HepG2 (cell line): ENCODE measurements around the gene WNT2. TPM values are rescaled to one million over a fixed set of nuclear protein-coding genes. Genes with fewer than 3 reads are reported as not detected.
"Not testable (repeated sequence)": the region's sequence is repeated elsewhere in the genome, so short reads cannot be mapped to it uniquely, and the experiment has no call there.

Source experiments
- ATAC-seq: fragments of 200-7000 bp; cut with Tn5 transposase; 3 replicates; pipeline ENCODE4 v1.9.1; 2020; ENCODE audit warnings: mild to moderate bottlenecking, moderate library complexity
- BruUV-seq: library from RNA; stranded (reverse); fragments of 400-500 nt; replicated peaks from 2 replicates; lab custom pipeline; 2021; lab: Mats Ljungman, UMichigan
- CTCF ChIA-PET: fragments of 300-600 bp; formaldehyde crosslinking; extraction: SDS; loops from one replicate; lab custom pipeline; 2021; ENCODE audit warnings: low total read pairs, inconsistent platforms, low intra/inter-chr PET ratio; lab: Yijun Ruan, JAX
- POLR2A ChIA-PET: fragments of 350-600 bp; sonication (Branson Sonifier 250); formaldehyde crosslinking; loops from one replicate; lab custom pipeline; 2020; ENCODE audit warnings: antibody characterized with exemption, inconsistent platforms; lab: Yijun Ruan, JAX
- DNase-seq: peaks from one replicate; pipeline ENCODE4 v3.0.0-alpha.2; 2015; ENCODE audit warnings: low spot score
- FAIRE-seq: peaks from 3 replicates; lab custom pipeline; 2011; peaks lifted over from hg19 to GRCh38; lab: Jason Lieb, UNC
- H2AFZ ChIP-seq: one replicate; pipeline ENCODE4 v1.6.1; 2011; ENCODE audit warnings: low read length, inconsistent platforms
- H3K27ac ChIP-seq: fragments of 300-600 bp; 3 replicates; pipeline ENCODE4 v1.8.0; 2011; ENCODE audit warnings: mixed run types, mild to moderate bottlenecking, mixed read lengths, low read length, inconsistent platforms; ENCODE audit not compliant: insufficient read depth; ENCODE audit errors: extremely low read length
- H3K27me3 ChIP-seq, 2 experiments: fragments of 200-600 bp in 1 of 2; 2 replicates in 1 of 2; 3 replicates in 1 of 2; pipeline versions ENCODE4 v1.6.0 to v1.8.0; 2011; ENCODE audit warnings: low read length in 2 of 2, mild to moderate bottlenecking in 2 of 2, moderate library complexity in 2 of 2, inconsistent platforms in 1 of 2; ENCODE audit not compliant: insufficient read depth in 2 of 2, control insufficient read depth in 1 of 2
- H3K36me3 ChIP-seq, 2 experiments: fragments of 200-600 bp in 1 of 2; replicated peaks in 1 of 2; 2 replicates in 1 of 2; 3 replicates in 1 of 2; pipeline versions ENCODE4 v1.5.1 to v1.8.0; 2011; ENCODE audit warnings: low read length in 2 of 2, inconsistent platforms in 1 of 2; ENCODE audit not compliant: insufficient read depth in 2 of 2, control insufficient read depth in 1 of 2
- H3K4me1 ChIP-seq: 2 replicates; pipeline ENCODE4 v1.5.1; 2012; ENCODE audit warnings: low read length, inconsistent platforms; ENCODE audit not compliant: insufficient read depth
- H3K4me2 ChIP-seq: 2 replicates; pipeline ENCODE4 v1.6.0; 2011; ENCODE audit warnings: low read depth, low read length, inconsistent platforms
- H3K4me3 ChIP-seq, 3 experiments: fragments of 200-600 bp in 1 of 3; sonication (generic), shearing (Covaris generic) in 1 of 3; replicated peaks in 1 of 3; 2 replicates each; pipeline ENCODE4 v1.5.1; 2011 to 2016; ENCODE audit warnings: low read length in 3 of 3, inconsistent platforms in 2 of 3, low read depth in 2 of 3, mild to moderate bottlenecking in 2 of 3, control low read depth in 1 of 3, mixed read lengths in 1 of 3; ENCODE audit not compliant: insufficient read depth in 1 of 3
- H3K79me2 ChIP-seq: one replicate; pipeline ENCODE4 v1.6.1; 2011; ENCODE audit warnings: low read length, inconsistent platforms; ENCODE audit not compliant: insufficient read depth
- H3K9ac ChIP-seq: 2 replicates; pipeline ENCODE4 v1.6.0; 2011; ENCODE audit warnings: mild to moderate bottlenecking, low read depth, low read length, inconsistent platforms; ENCODE audit not compliant: insufficient read depth
- H3K9me3 ChIP-seq: 2 replicates; pipeline ENCODE4 v1.5.1; 2012; ENCODE audit warnings: mild to moderate bottlenecking, low read length
- H4K20me1 ChIP-seq: 2 replicates; pipeline ENCODE4 v1.6.0; 2011; ENCODE audit warnings: inconsistent platforms, mild to moderate bottlenecking, low read length, moderate library complexity; ENCODE audit not compliant: insufficient read depth
- ATF2 ChIP-seq: sonication (generic); formaldehyde crosslinking; IDR thresholded peaks from 2 replicates; pipeline ENCODE4 v1.4.0; 2020; ENCODE audit warnings: missing genetic modification reagents
- CBFB ChIP-seq: sonication (generic); formaldehyde crosslinking; IDR thresholded peaks from 2 replicates; pipeline ENCODE4 v1.4.0; 2020; ENCODE audit warnings: missing genetic modification reagents
- EZH2 ChIP-seq: conservative IDR thresholded peaks from 2 replicates; pipeline ENCODE4 v1.6.1; 2012; ENCODE audit warnings: mild to moderate bottlenecking, low read depth, low read length, moderate library complexity
- GATAD1 ChIP-seq: IDR thresholded peaks from 2 replicates; pipeline ENCODE4 v1.6.1; 2016; ENCODE audit warnings: missing genetic modification reagents, missing compliant biosample characterization
- HNF1A ChIP-seq, 2 experiments: sonication (generic) in 1 of 2; formaldehyde crosslinking in 1 of 2; IDR thresholded peaks; 2 replicates each; pipeline versions ENCODE4 v1.4.0 to v1.6.1; 2016 to 2020; ENCODE audit warnings: borderline replicate concordance in 1 of 2, low read depth in 1 of 2, mild to moderate bottlenecking in 1 of 2, missing genetic modification reagents in 1 of 2
- HNF4A ChIP-seq: sonication (generic); formaldehyde crosslinking; IDR thresholded peaks from 2 replicates; pipeline ENCODE4 v1.4.0; 2020; ENCODE audit warnings: missing genetic modification reagents
- MYC ChIP-seq: sonication (generic); formaldehyde crosslinking; IDR thresholded peaks from 2 replicates; pipeline ENCODE4 v1.9.0; 2021; ENCODE audit warnings: missing genetic modification reagents, borderline replicate concordance
- RARG ChIP-seq: sonication (generic); formaldehyde crosslinking; IDR thresholded peaks from 2 replicates; pipeline ENCODE4 v1.4.0; 2020; ENCODE audit warnings: low read depth, mild to moderate bottlenecking, missing genetic modification reagents
- SPEN ChIP-seq: sonication (generic); formaldehyde crosslinking; IDR thresholded peaks from 2 replicates; pipeline ENCODE4 v1.5.1; 2020; ENCODE audit warnings: low read depth, mild to moderate bottlenecking, missing genetic modification reagents
- ZFP37 ChIP-seq: sonication (generic); formaldehyde crosslinking; IDR thresholded peaks from 2 replicates; pipeline ENCODE4 v1.4.0; 2020; ENCODE audit warnings: missing genetic modification reagents, borderline replicate concordance
- ZNF773 ChIP-seq: sonication (generic); formaldehyde crosslinking; IDR thresholded peaks from 2 replicates; pipeline ENCODE4 v1.4.0; 2020; ENCODE audit warnings: missing genetic modification reagents, borderline replicate concordance
- ZNF841 ChIP-seq: sonication (generic); formaldehyde crosslinking; IDR thresholded peaks from 2 replicates; pipeline ENCODE4 v1.8.1; 2023; ENCODE audit warnings: missing genetic modification reagents, borderline replicate concordance
- WGBS: methylation state at CpG from one replicate; pipeline ENCODE4 v1.1.6; 2017; ENCODE audit warnings: low lambda C conversion rate; 5-methylcytosine and 5-hydroxymethylcytosine counted together
- in situ Hi-C: cut with HindIII; loops from 2 replicates; pipeline ENCODE4 v1.10.0; 2017; ENCODE audit warnings: low pct_unique_long_range_greater_than_20kb; ENCODE audit not compliant: extremely low pct_ligation_motif_present
- intact Hi-C: fragments of 100-400 bp; cut with micrococcal nuclease; formaldehyde crosslinking; loops from one replicate; pipeline ENCODE4 v1.10.0; 2022; ENCODE audit not compliant: unreplicated experiment
- polyA plus RNA-seq, 8 experiments: library from polyadenylated mRNA; depleted of rRNA in 3 of 8; stranded (reverse) in 7 of 8; unstranded in 1 of 8; fragments of >200 nt; fragmentation: Illumina TruSeq in 4 of 8; extraction: Trizol in 4 of 8; gene quantifications; 2 replicates each; pipeline versions ENCODE4 v1.2.1 to v1.2.3, GENCODE V29; 2011 to 2016; ENCODE audit warnings: low read depth in 4 of 8, missing spikeins in 1 of 8, mixed read lengths in 1 of 8; ENCODE audit not compliant: insufficient read depth in 1 of 8
- total RNA-seq, 5 experiments: library from RNA; depleted of rRNA; stranded (reverse); fragments of >200 nt; fragmentation: Illumina TruSeq; extraction: Trizol; gene quantifications; 2 replicates each; pipeline ENCODE4 v1.2.3, GENCODE V29; 2016; ENCODE audit warnings: low read depth in 1 of 5

The WNT2 gene
- total and polyA plus RNA-seq, 2 of the 13 experiments (the other 11 are each of a cell fraction or from before 2014, with no cell fraction given) = not detected

- ATAC-seq = no peak
Measured at GRCh38 chr7:117302396-117302795, 20.5 kb downstream of the WNT2 start.

GRCh38 chr7:117300506-117300905 lies 22.4 kb downstream of the WNT2 start:
- POLR2A ChIA-PET, in situ Hi-C loops: not testable (repeated sequence)

More at GRCh38 chr7:117302396-117302795, 20.5 kb downstream of the WNT2 start:
- DNase-seq (no peak), FAIRE-seq (no peak)
- BruUV-seq = no TSS peak
- Histone ChIP-seq H3K27ac (no peak overlapping the region), H4K20me1 (no peaks in the 10 kb centered on the region), H3K9ac (no peak overlapping the region), H3K9me3 (no peaks in the 10 kb centered on the region), H3K36me3 (no peaks in the 10 kb centered on the region), H3K79me2 (no peaks in the 10 kb centered on the region), H3K27me3 (peaks cover 0 to 5% of the 10 kb centered on the region in 2 experiments; a peak in 2 of 5 replicates), H2AFZ (no peak overlapping the region), H3K4me2 (no peak overlapping the region), H3K4me3 (no peak overlapping the region), H3K4me1 (no peaks in the 10 kb centered on the region)
- WGBS = 20% methylated on average over 4 of the region's 4 CpGs
- POLR2A ChIA-PET = no interaction called here
- intact Hi-C loops = no loop called here
- in situ Hi-C loops = no loop called here
- TF ChIP-seq RARG (CRISPR knock-in tag) (no peak), ZFP37 (no peak), CBFB (CRISPR knock-in tag) (no peak), HNF1A (IDR thresholded peaks at IDR 0.05; ENCODE audit: low read depth) (no peak), HNF1A (CRISPR knock-in tag; IDR thresholded peaks at IDR 0.05; ENCODE audit: borderline replicate concordance) (no peak), SPEN (CRISPR knock-in tag) (no peak), ATF2 (CRISPR knock-in tag) (no peak), MYC (CRISPR knock-in tag) (no peak), GATAD1 (CRISPR knock-in tag) (no peak), ZNF841 (CRISPR knock-in tag) (no peak), EZH2 (no peak), ZNF773 (CRISPR knock-in tag) (no peak), HNF4A (CRISPR knock-in tag) (no peak)
- CTCF ChIA-PET = no interaction called here

More at GRCh38 chr7:117300506-117300905, 22.4 kb downstream of the WNT2 start:
- H3K79me2 ChIP-seq, H2AFZ ChIP-seq, H4K20me1 ChIP-seq, H3K4me1 ChIP-seq, BruUV-seq, H3K4me2 ChIP-seq, ATAC-seq, H3K4me3 ChIP-seq, H3K27ac ChIP-seq, H3K36me3 ChIP-seq, DNase-seq, H3K9me3 ChIP-seq, FAIRE-seq, H3K9ac ChIP-seq, intact Hi-C loops, CTCF ChIA-PET: not testable (repeated sequence)
- H3K27me3 ChIP-seq = peaks cover 0 to 15% of the 10 kb centered on the region in 2 experiments; a peak in 3 of 5 replicates
- 4% methylated on average over 5 of the region's 5 CpGs for WGBS
